PFSK-1 (cell line): ENCODE measurements around the gene GPR155.

ENCODE experiments used
- FOXP2 ChIP-seq: optimal IDR thresholded peaks from 2 replicates; pipeline ENCODE3; 2011; ENCODE audit warnings: borderline replicate concordance, control low read depth, inconsistent platforms; ENCODE audit not compliant: insufficient read depth; ENCODE audit errors: extremely low read length, extremely low read depth
- POLR2AphosphoS5 ChIP-seq: IDR thresholded peaks from 2 replicates; pipeline ENCODE4 v1.6.1; 2012; ENCODE audit warnings: low read depth, mild to moderate bottlenecking, control low read depth, low read length, moderate library complexity
- REST ChIP-seq, 2 experiments: IDR thresholded peaks; 2 replicates each; pipeline versions ENCODE4 v1.6.1 to v1.8.0; 2011 to 2012; ENCODE audit warnings: low read depth in 2 of 2, low read length in 2 of 2, control low read depth in 1 of 2, inconsistent platforms in 1 of 2, mild to moderate bottlenecking in 1 of 2, moderate library complexity in 1 of 2; ENCODE audit not compliant: insufficient read depth in 1 of 2
- SIN3A ChIP-seq: IDR thresholded peaks from 2 replicates; pipeline ENCODE4 v1.6.1; 2012; ENCODE audit warnings: mild to moderate bottlenecking, low read length, moderate library complexity, borderline replicate concordance; ENCODE audit not compliant: insufficient read depth
- TAF1 ChIP-seq: IDR thresholded peaks from 2 replicates; pipeline ENCODE4 v1.6.1; 2012; ENCODE audit warnings: low read length, control low read depth, borderline replicate concordance; ENCODE audit not compliant: insufficient read depth

GPR155 gene

GRCh38 chr2:174439323-174439722, 47.5 kb downstream of the GPR155 start:
- TF ChIP-seq FOXP2 = no peak
- TF ChIP-seq SIN3A = no peak
- TF ChIP-seq TAF1 = no peak
- no peak for TF ChIP-seq POLR2AphosphoS5
- TF ChIP-seq REST (IDR thresholded peaks at IDR 0.05; ENCODE audit: insufficient read depth in 1 of 2, low read depth in 2 of 2, low read length in 2 of 2) = no peak

GRCh38 chr2:174438146-174438886, 48.5 kb downstream of the GPR155 start:
- TF ChIP-seq SIN3A = no peak
- TF ChIP-seq POLR2AphosphoS5 = no peak
- TF ChIP-seq TAF1 = no peak
- TF ChIP-seq REST (IDR thresholded peaks at IDR 0.05; ENCODE audit: insufficient read depth in 1 of 2, low read depth in 2 of 2, low read length in 2 of 2) = no peak
- no peak for TF ChIP-seq FOXP2

DNA sequence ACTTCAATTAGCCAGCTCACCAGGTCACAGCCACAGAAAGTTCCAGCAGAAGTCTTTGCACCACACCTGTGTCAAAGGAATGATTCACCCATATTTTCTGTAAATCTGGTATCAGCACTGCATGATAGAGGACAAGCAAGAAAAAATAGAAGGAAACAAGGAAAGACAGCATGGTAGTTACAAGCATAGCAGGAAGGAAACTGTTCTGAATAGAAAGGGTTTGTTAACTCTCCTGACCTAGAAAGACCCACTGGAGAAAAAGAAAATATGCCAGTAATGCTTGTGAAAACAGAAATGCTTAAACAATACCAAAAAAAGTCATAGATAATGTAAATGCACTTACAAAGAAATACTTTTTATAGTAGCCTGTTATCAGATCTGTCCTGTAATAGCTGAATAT, 50.5 kb downstream of the GPR155 start:
- TF ChIP-seq SIN3A (no peak), REST (IDR thresholded peaks at IDR 0.05; ENCODE audit: insufficient read depth in 1 of 2, low read depth in 2 of 2, low read length in 2 of 2) (no peak), POLR2AphosphoS5 (no peak), TAF1 (no peak), FOXP2 (no peak)

DNA sequence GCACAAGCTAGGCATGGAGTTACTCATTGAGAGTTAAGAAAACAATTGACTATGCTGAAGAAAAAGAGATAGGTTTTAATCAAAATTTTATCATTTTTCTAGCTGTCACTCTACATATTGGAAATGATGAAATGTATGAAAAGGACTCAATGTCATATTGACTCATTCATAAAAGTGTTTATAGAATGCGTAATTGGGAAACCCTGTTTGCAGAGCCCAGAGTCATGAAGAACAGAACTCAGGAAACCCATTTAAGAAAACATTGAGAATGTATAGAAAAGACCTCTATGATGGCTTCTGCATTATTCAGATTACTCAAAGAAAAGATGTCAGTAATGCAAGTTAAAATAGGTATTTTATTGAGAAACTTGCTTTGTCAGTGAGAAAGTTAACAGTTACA, 54.9 kb downstream of the GPR155 start:
- no peak for TF ChIP-seq SIN3A
- no peak for TF ChIP-seq REST (IDR thresholded peaks at IDR 0.05; ENCODE audit: insufficient read depth in 1 of 2, low read depth in 2 of 2, low read length in 2 of 2)
- no peak for TF ChIP-seq TAF1
- no peak for TF ChIP-seq POLR2AphosphoS5
- no peak for TF ChIP-seq FOXP2

GRCh38 chr2:174430066-174430465, 56.8 kb downstream of the GPR155 start:
- TF ChIP-seq POLR2AphosphoS5 (no peak), FOXP2 (no peak), REST (IDR thresholded peaks at IDR 0.05; ENCODE audit: insufficient read depth in 1 of 2, low read depth in 2 of 2, low read length in 2 of 2) (no peak), TAF1 (no peak), SIN3A (no peak)
